WI38 (cell line): ENCODE results near the gene C22orf42.
"Not testable (repeated sequence)": the region's sequence is repeated elsewhere in the genome, so short reads cannot be mapped to it uniquely, and the experiment has no call there.

Experiments used
- H3K4me3 ChIP-seq: 2 replicates; pipeline ENCODE4 v1.5.1; 2011; ENCODE audit warnings: low read depth, mild to moderate bottlenecking, control low read depth, low read length
- TF ChIP-seq, protein P1 (sequence below): IDR thresholded peaks from 2 replicates; pipeline ENCODE4 v1.5.1; 2012; ENCODE audit warnings: low read depth, mild to moderate bottlenecking, control low read depth, low read length

The C22orf42 gene

GRCh38 chr22:32199961-32200360 is 40.9 kb upstream of the C22orf42 start:
- TF ChIP-seq, protein P1, sequence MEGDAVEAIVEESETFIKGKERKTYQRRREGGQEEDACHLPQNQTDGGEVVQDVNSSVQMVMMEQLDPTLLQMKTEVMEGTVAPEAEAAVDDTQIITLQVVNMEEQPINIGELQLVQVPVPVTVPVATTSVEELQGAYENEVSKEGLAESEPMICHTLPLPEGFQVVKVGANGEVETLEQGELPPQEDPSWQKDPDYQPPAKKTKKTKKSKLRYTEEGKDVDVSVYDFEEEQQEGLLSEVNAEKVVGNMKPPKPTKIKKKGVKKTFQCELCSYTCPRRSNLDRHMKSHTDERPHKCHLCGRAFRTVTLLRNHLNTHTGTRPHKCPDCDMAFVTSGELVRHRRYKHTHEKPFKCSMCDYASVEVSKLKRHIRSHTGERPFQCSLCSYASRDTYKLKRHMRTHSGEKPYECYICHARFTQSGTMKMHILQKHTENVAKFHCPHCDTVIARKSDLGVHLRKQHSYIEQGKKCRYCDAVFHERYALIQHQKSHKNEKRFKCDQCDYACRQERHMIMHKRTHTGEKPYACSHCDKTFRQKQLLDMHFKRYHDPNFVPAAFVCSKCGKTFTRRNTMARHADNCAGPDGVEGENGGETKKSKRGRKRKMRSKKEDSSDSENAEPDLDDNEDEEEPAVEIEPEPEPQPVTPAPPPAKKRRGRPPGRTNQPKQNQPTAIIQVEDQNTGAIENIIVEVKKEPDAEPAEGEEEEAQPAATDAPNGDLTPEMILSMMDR = no peak
- no peak overlapping the region for H3K4me3 ChIP-seq

GRCh38 chr22:32199341-32199740 is 40.2 kb upstream of the C22orf42 start:
- H3K4me3 ChIP-seq = no peak overlapping the region
- TF ChIP-seq, protein P1 = no peak

DNA sequence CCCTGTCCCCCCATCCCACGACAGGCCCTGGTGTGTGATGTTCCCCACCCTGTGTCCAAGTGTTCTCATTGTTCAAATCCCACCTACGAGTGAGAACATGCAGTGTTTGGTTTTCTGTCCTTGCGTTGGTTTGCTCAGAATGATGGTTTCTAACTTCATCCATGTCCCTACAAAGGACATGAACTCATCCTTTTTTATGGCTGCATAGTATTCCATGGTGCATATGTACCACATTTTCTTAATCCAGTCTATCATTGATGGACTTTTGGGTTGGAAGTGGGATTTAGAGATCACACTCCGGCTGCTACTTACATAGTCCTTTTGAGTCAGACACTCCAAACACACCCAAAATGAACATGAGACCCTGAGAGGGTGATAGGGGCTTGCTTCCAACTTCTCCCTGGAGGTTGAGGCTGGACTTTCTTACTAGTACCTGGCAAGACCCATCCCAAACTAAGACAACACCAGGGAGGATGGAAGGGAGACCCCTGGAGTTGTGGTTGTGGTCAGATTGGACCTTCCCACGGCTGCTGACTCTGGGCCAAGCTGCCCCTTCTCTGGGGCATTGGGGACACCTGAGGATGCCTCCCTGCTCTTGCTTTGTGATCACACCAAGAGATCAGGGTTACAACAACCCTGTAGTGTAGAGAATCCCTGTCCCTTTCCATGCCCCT is 38.6 kb upstream of the C22orf42 start:
- H3K4me3 ChIP-seq = not testable (repeated sequence)

GRCh38 chr22:32195900-32196299 is 36.8 kb upstream of the C22orf42 start:
- H3K4me3 ChIP-seq = not testable (repeated sequence)

GRCh38 chr22:32193346-32193745 is 34.2 kb upstream of the C22orf42 start:
- H3K4me3 ChIP-seq = not testable (repeated sequence)

DNA sequence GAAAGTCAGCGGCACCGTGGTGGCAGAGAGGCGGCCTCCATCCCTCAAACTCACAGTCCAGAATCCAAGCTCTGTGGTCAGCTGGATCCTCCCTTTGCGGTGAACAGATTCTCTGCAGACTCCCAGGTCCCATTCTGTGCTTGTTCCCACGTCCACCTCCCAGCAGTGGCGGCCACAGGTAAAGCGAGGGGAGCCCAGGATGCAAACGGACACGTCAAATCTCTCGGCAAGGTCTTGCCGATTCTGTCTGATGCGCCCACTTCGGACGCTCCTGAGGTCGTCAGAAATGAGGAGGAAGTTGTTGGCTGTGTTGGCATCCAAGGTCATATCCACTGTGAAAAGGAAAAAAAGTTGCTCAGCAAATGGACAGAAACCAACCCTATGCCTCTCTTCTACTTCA is 31.9 kb upstream of the C22orf42 start:
- not testable (repeated sequence) for H3K4me3 ChIP-seq

DNA sequence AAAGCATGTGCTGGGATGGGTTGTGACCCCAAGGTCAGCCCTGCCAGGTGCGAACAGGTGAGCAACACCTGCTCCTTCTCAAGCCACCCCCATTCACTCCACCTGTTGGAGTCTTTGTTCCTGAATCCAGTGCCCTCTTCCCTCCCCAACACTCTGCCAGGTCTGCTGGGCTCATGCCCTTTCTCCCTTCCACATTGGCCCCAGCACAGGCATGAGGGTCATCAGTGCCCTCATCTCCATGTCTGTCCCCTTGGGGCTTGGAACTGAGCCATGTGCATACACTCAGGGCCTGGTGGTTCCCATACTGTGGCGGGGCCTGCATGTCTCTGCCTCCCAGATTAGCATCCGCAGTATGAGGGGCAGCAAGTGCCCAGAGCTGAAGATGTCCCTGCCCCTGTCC is 26.7 kb upstream of the C22orf42 start:
- no peak overlapping the region for H3K4me3 ChIP-seq
- TF ChIP-seq, protein P1 = no peak

DNA sequence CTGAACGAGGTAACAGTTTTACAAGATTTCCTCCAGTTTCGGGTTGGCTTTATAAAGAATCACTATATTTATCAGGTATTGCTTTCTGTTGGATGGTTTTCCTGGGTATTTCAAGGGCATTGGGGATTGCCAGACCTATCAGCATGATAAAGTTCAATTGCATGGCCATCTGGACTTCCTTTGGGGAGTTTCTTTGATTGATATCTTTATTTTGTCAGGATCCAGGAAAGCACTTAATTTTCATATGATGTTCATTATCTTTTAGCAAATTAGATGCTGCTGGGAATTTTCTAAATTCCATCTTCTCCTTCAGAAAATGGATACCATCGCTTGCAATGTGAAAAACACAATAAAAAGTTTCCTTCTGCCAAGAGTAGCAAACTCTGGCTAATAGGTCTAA is 24.5 kb upstream of the C22orf42 start:
- H3K4me3 ChIP-seq = no peak overlapping the region
- TF ChIP-seq, protein P1 = no peak

- TF ChIP-seq, protein P1 = no peak
- no peak overlapping the region for H3K4me3 ChIP-seq
These were observed 21.9 kb upstream of the C22orf42 start for GRCh38 chr22:32181043-32181442.
